Fibroblast of villous mesenchyme (primary cell): Measurements from ENCODE around the gene MBP. TPM values are rescaled to one million over a fixed set of nuclear protein-coding genes. Genes with fewer than 3 reads are reported as not detected.

ENCODE experiments used
- DNase-seq: peaks from one replicate; pipeline ENCODE4 v3.0.0-alpha.2; 2010; ENCODE audit warnings: low read depth
- H3K4me3 ChIP-seq: 2 replicates; pipeline ENCODE4 v1.5.1; 2011; ENCODE audit warnings: low read depth, mild to moderate bottlenecking, low read length
- total RNA-seq: library from RNA; depleted of rRNA; stranded (reverse); fragments of >200 nt; gene quantifications from 2 replicates; pipeline ENCODE4 v1.2.3, GENCODE V29; 2012
- TF ChIP-seq, protein P1 (sequence below): IDR thresholded peaks from 2 replicates; pipeline ENCODE4 v1.5.1; 2012; ENCODE audit warnings: low read depth, mild to moderate bottlenecking, low read length; ENCODE audit not compliant: insufficient read depth

The MBP gene
- total RNA-seq, 1 donor = 3.9 TPM

DNA sequence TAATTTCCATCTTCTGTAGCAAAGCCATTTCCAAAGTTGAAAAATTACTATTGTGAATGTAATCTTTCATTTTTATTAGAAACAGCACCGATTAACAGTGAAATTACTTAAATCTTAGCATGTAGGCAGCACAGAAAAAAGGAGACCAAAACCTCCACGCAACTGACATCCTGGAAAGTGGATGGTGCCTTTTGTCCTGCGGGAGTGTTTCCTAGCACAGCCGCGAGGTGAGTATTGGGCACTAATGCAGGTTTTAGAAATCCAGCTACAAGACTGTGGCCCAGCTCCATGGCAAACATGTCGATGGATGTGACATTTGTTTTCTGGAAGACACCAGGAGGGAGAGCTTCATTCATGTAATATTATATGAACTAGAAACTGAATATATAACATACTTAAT, 86.9 kb downstream of the MBP start:
- no peak overlapping the region for H3K4me3 ChIP-seq

DNA sequence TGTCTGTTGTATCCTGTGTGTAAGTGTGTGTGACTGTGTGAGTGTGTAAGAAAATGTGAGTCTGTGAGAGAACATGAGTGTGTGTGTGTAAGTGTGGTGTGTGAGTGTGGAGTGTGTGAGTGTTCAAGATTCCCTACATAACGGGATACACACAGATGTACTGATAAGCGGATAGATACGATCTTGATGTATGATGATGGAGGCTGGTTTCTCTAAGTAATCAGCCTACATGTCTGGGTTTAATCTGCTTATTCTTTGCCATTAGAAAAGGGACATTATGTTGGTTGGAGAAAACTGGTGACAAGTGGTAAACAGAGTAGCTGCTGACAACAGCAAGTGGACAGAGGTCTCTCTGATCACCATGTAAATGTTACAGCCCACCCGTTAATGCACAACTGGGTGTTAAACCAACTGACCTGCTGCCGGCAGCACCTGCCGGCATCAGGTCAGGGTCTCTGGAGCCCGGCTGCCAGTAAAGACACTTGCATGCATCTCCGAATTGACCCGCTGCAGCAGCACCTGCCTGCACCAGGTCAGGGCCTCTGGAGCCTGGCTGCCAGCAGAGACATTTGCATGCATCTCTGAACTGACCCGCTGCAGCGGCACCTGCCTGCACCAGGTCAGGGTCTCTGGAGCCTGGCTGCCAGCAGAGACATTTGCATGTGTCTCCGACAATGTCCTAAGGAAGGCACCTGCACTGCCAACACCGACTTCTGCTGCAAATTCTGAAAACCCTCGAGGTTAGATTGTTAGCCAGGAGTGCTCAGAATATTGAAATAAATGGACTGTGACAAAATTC, 87.5 kb downstream of the MBP start:
- TF ChIP-seq, protein P1, sequence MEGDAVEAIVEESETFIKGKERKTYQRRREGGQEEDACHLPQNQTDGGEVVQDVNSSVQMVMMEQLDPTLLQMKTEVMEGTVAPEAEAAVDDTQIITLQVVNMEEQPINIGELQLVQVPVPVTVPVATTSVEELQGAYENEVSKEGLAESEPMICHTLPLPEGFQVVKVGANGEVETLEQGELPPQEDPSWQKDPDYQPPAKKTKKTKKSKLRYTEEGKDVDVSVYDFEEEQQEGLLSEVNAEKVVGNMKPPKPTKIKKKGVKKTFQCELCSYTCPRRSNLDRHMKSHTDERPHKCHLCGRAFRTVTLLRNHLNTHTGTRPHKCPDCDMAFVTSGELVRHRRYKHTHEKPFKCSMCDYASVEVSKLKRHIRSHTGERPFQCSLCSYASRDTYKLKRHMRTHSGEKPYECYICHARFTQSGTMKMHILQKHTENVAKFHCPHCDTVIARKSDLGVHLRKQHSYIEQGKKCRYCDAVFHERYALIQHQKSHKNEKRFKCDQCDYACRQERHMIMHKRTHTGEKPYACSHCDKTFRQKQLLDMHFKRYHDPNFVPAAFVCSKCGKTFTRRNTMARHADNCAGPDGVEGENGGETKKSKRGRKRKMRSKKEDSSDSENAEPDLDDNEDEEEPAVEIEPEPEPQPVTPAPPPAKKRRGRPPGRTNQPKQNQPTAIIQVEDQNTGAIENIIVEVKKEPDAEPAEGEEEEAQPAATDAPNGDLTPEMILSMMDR = no peak
- DNase-seq = no peak
- no peak overlapping the region for H3K4me3 ChIP-seq

More for the DNA sequence above, 86.9 kb downstream of the MBP start:
- TF ChIP-seq, protein P1 = no peak
- DNase-seq = no peak

DNA sequence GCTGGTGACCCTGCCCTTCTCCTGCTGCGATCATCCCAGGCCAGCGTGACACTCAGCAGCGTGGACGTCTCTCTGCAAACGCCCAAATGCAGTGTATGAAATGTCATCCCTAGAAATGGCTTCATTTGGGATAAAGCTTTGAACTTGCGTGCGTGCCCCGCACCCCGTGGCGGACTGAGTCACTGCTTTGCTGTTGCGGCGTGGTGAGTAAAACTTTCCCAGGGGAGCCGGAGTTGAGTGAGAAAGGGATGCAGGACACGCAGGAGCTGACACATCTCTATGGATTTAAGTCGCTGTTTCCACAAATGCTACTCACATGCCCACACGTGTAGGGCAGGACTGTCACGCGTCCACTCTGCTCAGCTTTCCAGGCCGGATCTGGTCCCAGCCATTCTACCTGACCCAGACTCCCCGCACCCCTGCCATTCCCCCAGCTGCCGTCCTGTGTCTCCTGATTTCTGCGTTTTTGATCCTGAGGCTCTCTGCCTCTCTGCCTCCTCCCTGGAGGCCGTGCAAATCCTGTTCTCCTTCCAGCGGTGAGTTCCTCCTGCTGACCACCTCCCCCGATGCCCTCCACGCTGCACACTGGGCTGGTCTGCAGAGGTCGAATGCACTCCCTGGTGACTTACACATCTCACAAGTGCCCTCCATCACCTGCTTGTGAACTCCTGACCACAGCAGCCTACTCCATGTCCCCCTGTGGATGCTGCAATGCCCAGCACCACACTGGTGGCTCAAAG, 88.9 kb downstream of the MBP start:
- TF ChIP-seq, protein P1 = no peak
- no peak overlapping the region for H3K4me3 ChIP-seq
- DNase-seq = no peak

DNA sequence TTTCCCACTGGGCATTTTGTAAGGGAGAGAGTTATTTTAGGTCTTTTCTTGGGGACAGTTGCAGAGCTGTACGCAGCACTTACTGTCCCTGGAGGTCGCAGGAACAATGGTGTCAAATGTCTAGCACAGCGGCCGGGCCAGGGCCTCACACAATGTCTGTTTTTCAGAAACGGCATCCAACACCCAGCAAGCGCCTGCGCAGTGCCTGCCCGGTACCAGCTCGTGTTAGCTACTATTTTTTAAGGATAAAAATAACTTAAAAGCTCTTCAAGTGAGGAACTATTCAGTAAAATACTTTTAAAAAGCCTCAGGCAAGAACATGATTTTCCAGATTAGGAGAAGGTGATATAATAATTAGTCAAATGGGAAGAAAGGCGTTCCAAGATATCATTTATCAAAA, 90.0 kb downstream of the MBP start:
- DNase-seq = no peak
- no peak overlapping the region for H3K4me3 ChIP-seq
- TF ChIP-seq, protein P1 = no peak

DNA sequence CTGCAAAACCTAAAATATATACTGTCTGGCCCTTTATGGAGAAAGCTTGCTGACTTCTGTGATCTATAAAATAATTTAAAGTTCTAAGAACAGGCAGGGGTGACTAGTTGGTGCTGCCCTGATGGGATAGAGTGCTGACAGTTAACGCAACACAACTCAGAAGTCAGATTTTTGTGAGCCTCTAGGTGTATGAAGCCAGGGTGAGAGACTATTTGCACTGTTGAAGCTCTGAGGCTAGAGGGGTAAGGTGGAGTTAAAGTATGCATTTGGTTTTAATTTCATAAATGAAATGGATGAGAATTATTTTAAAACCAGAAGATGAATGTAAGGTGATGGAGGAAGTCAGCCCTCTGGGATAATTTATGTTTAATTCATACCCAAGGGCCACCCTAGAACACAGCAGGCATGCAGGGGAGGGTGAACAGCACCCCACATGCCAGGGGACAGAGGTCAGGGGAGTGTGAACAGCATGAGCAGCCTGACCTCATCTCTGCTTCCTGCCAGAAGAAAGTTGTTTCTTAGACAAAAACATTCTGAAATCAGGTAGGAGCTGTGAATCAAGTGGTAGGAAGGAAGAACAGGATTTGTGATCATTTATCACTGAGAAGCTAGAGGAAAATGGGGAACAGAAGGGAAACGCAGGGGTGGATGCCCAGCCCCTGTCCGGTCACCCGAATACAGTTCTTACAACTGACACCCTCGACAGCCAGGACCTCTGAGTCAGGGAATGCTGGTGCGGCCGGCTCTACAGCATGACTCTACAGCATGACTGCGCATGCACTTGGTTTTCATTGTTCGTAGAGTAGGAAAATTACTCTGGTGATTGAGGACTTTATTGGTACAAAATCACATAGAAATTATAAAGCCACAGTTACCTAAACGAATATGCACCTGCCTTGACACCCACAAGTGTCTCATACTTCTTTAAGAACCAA, 93.1 kb downstream of the MBP start:
- no peak for DNase-seq
- H3K4me3 ChIP-seq = no peak overlapping the region
- TF ChIP-seq, protein P1 = no peak

DNA sequence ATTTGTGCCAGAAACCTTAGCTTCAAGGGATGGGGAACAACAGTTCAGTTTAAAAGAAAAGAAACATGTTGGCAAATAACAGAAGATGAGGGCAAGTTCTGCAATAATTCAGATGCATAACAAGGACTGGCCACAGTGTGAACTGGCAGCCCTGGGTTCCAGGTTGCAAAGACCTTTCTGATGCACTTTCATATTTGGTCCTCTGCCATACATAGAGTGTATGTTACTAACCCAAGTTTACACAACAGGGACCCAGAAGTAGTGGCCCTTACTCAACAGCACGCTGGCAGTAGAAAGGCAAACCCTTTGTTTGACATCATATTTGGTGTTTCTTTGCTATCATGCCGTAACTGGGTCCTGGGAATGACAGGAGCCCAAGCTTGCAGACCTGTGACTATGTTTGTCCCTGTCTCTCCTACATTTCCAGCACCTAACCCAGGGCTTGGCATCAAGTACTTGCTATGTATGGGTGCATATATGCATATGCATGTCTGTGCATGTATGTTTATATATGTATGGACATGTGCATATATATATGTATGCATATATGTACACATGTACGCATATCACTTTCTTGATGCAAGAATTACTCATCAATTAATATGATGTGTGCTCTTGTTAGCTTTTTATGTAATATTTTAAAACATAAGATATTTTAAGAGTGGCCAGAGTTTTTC, 94.3 kb downstream of the MBP start:
- TF ChIP-seq, protein P1 = no peak
- DNase-seq = no peak
- H3K4me3 ChIP-seq = no peak overlapping the region
